Right kidney (tissue), 9 donors: ENCODE measurements around the gene SZRD1.
"Not testable (repeated sequence)": the region's sequence is repeated elsewhere in the genome, so short reads cannot be mapped to it uniquely, and the experiment has no call there.

ENCODE experiments used
- DNase-seq: peaks from one replicate; pipeline ENCODE4 v3.0.0-alpha.2; 2016
- long read RNA-seq, 8 donors: transcript quantifications; one replicate each; lab custom pipeline, GENCODE V29; 2026

SZRD1 gene
- long read RNA-seq, donor 1, transcript SZRD1-202 (3 exons, 3,447 nt), result major isoform, 17 of 67 reads
- long read RNA-seq, donor 1, transcript SZRD1-201 (4 exons, 3,636 nt), result minor isoform, 10 of 67 reads
- long read RNA-seq, donor 1, transcript SZRD1-203 (4 exons, 892 nt), result minor isoform, 11 of 67 reads
- long read RNA-seq, donor 1, transcript SZRD1-210 (3 exons, 3,401 nt), result minor isoform, 16 of 67 reads
- long read RNA-seq, donor 1, partial matches to known transcripts, result 12 of 67 reads
- long read RNA-seq, donor 1, other reads (novel, unspliced or antisense), result 0 of 67 reads
- long read RNA-seq, donor 2, transcript SZRD1-210 (3 exons, 3,401 nt), result minor isoform, 8 of 44 reads
- long read RNA-seq, donor 2, transcript SZRD1-201 (4 exons, 3,636 nt), result minor isoform, 5 of 44 reads
- long read RNA-seq, donor 2, transcript SZRD1-202 (3 exons, 3,447 nt), result major isoform, 9 of 44 reads
- long read RNA-seq, donor 2, partial matches to known transcripts, result 19 of 44 reads
- long read RNA-seq, donor 2, other reads (novel, unspliced or antisense), result 0 of 44 reads
- long read RNA-seq, donor 3, transcript SZRD1-201 (4 exons, 3,636 nt), result minor isoform, 9 of 47 reads
- long read RNA-seq, donor 3, transcript SZRD1-210 (3 exons, 3,401 nt), result major isoform, 10 of 47 reads
- long read RNA-seq, donor 3, transcript SZRD1-202 (3 exons, 3,447 nt), result minor isoform, 8 of 47 reads
- long read RNA-seq, donor 3, partial matches to known transcripts, result 19 of 47 reads
- long read RNA-seq, donor 3, other reads (novel, unspliced or antisense), result 0 of 47 reads
- long read RNA-seq, donor 4, transcript SZRD1-210 (3 exons, 3,401 nt), result major isoform, 19 of 58 reads
- long read RNA-seq, donor 4, transcript SZRD1-202 (3 exons, 3,447 nt), result minor isoform, 12 of 58 reads
- long read RNA-seq, donor 4, transcript SZRD1-201 (4 exons, 3,636 nt), result minor isoform, 5 of 58 reads
- long read RNA-seq, donor 4, partial matches to known transcripts, result 19 of 58 reads
- long read RNA-seq, donor 4, other reads (novel, unspliced or antisense), result 0 of 58 reads
- long read RNA-seq, donor 5, transcript SZRD1-203 (4 exons, 892 nt), result minor isoform, 6 of 130 reads
- long read RNA-seq, donor 5, transcript SZRD1-202 (3 exons, 3,447 nt), result major isoform, 18 of 130 reads
- long read RNA-seq, donor 5, transcript SZRD1-210 (3 exons, 3,401 nt), result minor isoform, 5 of 130 reads
- long read RNA-seq, donor 5, transcript SZRD1-201 (4 exons, 3,636 nt), result minor isoform, 15 of 130 reads
- long read RNA-seq, donor 5, partial matches to known transcripts, result 86 of 130 reads
- long read RNA-seq, donor 5, other reads (novel, unspliced or antisense), result 0 of 130 reads
- long read RNA-seq, donor 6, transcript SZRD1-210 (3 exons, 3,401 nt), result major isoform, 13 of 187 reads
- long read RNA-seq, donor 6, transcript SZRD1-203 (4 exons, 892 nt), result minor isoform, 5 of 187 reads
- long read RNA-seq, donor 6, transcript SZRD1-202 (3 exons, 3,447 nt), result minor isoform, 8 of 187 reads
- long read RNA-seq, donor 6, partial matches to known transcripts, result 158 of 187 reads
- long read RNA-seq, donor 6, other reads (novel, unspliced or antisense), result 0 of 187 reads
- long read RNA-seq, donor 7, transcript SZRD1-201 (4 exons, 3,636 nt), result minor isoform, 19 of 305 reads
- long read RNA-seq, donor 7, transcript SZRD1-203 (4 exons, 892 nt), result minor isoform, 12 of 305 reads
- long read RNA-seq, donor 7, transcript SZRD1-202 (3 exons, 3,447 nt), result major isoform, 24 of 305 reads
- long read RNA-seq, donor 7, transcript SZRD1-210 (3 exons, 3,401 nt), result minor isoform, 22 of 305 reads
- long read RNA-seq, donor 7, partial matches to known transcripts, result 228 of 305 reads
- long read RNA-seq, donor 7, other reads (novel, unspliced or antisense), result 0 of 305 reads
- long read RNA-seq, donor 8, transcript SZRD1-202 (3 exons, 3,447 nt), result minor isoform, 9 of 88 reads
- long read RNA-seq, donor 8, transcript SZRD1-201 (4 exons, 3,636 nt), result minor isoform, 8 of 88 reads
- long read RNA-seq, donor 8, transcript SZRD1-210 (3 exons, 3,401 nt), result major isoform, 16 of 88 reads
- long read RNA-seq, donor 8, transcript SZRD1-203 (4 exons, 892 nt), result minor isoform, 5 of 88 reads
- long read RNA-seq, donor 8, partial matches to known transcripts, result 50 of 88 reads
- long read RNA-seq, donor 8, other reads (novel, unspliced or antisense), result 0 of 88 reads

- DNase-seq, result no peak
These were observed at the start of gene SZRD1 for GRCh38 chr1:16366722-16367257. SZRD1 (plus strand) TSS chr1:16367242; CDS start chr1:16367258, 16 bp downstream.

- no peak for DNase-seq
These were observed 48.5 kb upstream of the SZRD1 start for GRCh38 chr1:16318555-16318954.

GRCh38 chr1:16321176-16321867 is 45.7 kb upstream of the SZRD1 start:
- DNase-seq, result no peak

- no peak for DNase-seq
These were observed 42.6 kb upstream of the SZRD1 start for GRCh38 chr1:16324456-16324890.

- DNase-seq, result no peak
These were observed 40.1 kb upstream of the SZRD1 start for GRCh38 chr1:16326833-16327404.

GRCh38 chr1:16334655-16335340 is 32.2 kb upstream of the SZRD1 start:
- DNase-seq, result no peak

- DNase-seq, result no peak
These were observed 28.1 kb upstream of the SZRD1 start for GRCh38 chr1:16338961-16339360.

- no peak for DNase-seq
These were observed 26.4 kb upstream of the SZRD1 start for GRCh38 chr1:16340673-16341072.

- no peak for DNase-seq
These were observed 24.5 kb upstream of the SZRD1 start for GRCh38 chr1:16342331-16343062.

GRCh38 chr1:16343276-16343675 is 23.8 kb upstream of the SZRD1 start:
- not testable (repeated sequence) for DNase-seq

- DNase-seq, result no peak
These were observed 18.4 kb upstream of the SZRD1 start for GRCh38 chr1:16348414-16349182.

- DNase-seq, result no peak
These were observed 17.1 kb upstream of the SZRD1 start for GRCh38 chr1:16349847-16350406.

GRCh38 chr1:16351456-16351993 is 15.5 kb upstream of the SZRD1 start:
- no peak for DNase-seq

GRCh38 chr1:16351994-16352841 is 14.8 kb upstream of the SZRD1 start, which contains the start of gene FBXO42:
FBXO42 (minus strand) TSS chr1:16352480; CDS start chr1:16315418, 37,062 bp downstream.
- peak; percentile 98 for DNase-seq
